Right lung (tissue), 5 donors: ENCODE measurements around the gene EXPH5. TPM values are rescaled to one million over a fixed set of nuclear protein-coding genes. Genes with fewer than 3 reads are reported as not detected.

Experiments
- DNase-seq, 2 donors: peaks; one replicate each; pipeline ENCODE4 v3.0.0-alpha.2; 2013
- polyA plus RNA-seq, 5 donors: library from polyadenylated mRNA; unstranded; fragments of 120-200 nt; gene quantifications; one replicate each; pipeline versions ENCODE4 v1.2.1 to v1.2.3, GENCODE V29; 2013; ENCODE audit warnings: inconsistent platforms in 1 of 5, low replicate concordance in 1 of 5; ENCODE audit not compliant: insufficient read length in 5 of 5, insufficient read depth in 1 of 5

The EXPH5 gene
- polyA plus RNA-seq, 5 donors: 5.0 to 10.9 (median 8.0) TPM

DNA sequence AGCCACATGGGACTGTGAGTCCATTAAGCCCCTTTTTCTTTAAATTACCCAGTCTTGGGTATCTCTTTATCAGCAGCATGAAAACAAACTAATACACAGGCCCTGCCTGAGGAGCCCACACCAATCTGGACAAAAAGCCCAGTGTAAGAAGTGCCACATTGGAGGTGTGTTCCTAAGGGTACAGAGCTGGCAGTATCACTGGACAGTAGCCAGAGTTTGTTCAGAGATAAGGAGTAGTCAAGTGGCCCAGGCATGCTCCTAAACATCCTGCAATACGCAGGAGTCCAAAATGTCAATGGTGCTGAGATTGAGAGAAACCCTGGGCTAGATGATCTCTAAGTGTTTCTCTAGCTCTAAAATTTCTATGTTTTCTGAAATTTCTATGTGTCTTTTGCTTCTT lies 68.4 kb downstream of the EXPH5 start:
- DNase-seq: no peak

- no peak for DNase-seq
Measured at GRCh38 chr11:108524422-108524821, 69.1 kb downstream of the EXPH5 start.

GRCh38 chr11:108522318-108522717 lies 71.2 kb downstream of the EXPH5 start:
- no peak for DNase-seq

DNA sequence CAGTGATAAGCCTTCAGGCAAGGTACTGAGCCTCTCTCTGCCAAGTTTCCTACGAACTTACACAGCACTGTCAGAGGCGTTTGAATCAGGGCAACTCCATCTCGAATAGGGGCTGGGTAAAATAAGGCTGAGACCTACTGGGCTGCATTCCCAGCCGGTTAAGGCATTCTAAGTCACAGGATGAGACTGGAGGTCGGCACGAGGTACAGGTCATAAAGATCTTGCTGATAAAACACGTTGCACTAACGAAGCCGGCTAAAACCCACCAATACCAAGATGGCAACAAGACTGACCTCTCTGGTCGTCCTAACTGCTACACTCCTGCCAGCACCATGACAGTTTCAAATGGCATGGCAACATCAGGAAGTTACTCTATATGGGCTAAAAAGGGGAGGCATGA lies 75.0 kb downstream of the EXPH5 start:
- DNase-seq: no peak

DNA sequence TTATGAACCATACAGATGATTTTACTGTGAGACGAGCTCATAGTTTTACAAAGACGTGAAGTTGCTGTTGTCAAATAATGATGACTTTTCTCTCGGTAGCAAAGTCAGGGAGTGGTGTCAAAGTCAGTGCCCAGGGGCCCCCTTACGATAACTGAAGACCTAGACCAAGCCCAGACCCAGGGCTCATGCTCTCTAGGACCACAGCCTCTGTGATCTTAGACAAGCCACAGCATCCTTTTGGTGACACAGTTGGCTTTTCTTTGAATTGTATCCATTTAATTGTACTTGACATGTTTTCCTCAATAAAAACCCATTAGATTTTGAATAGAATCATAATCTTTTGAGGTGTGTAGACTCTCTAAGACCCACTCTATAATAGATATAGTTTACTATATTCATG lies 77.4 kb downstream of the EXPH5 start:
- DNase-seq: no peak

GRCh38 chr11:108512708-108513107 lies 80.9 kb downstream of the EXPH5 start:
- DNase-seq: no peak

GRCh38 chr11:108511851-108512474 lies 81.6 kb downstream of the EXPH5 start:
- DNase-seq: no peak

DNA sequence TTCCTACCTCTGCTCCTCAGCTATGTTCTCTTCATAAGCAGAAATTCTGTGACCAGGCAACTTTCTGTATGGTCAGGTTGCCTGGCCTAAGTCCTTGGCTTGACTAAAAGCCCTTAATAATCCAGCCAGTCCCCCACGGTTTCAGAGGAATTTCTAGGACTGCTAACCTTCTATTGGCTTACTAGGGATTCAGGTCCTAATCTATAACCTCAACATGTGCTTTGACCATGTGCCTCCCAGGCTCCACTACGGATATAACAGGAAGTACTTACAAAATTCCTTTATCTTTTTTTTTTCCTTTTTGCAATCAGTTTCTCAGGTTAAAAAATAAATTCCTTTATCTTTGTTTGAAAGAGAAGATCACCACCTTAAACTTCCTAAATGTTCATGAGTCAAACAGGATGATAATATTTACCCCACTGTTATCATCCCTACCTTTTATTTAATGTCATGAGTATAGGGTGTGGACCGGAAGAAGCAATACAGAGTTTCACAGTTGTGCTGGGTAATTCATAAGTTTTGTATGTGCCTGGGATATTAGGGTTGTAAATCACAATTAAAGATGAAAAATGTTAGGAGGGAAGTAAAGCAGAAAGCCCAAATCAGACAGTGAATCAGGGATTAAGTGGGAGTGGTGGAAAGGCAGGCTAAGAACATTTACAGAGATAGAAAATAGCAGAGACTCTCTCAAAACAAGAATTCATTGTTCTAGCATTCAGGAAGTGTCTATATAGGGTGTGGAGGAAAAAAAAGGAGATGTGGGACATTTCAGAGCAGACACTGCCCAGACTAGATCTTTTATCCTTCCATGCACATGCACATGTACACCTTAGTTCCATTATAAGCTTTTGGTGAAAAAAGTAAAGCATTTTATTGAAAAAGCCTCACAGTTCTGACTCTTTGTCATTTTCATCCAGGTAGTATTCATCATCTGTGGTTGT lies 84.6 kb downstream of the EXPH5 start:
- DNase-seq: no peak

DNA sequence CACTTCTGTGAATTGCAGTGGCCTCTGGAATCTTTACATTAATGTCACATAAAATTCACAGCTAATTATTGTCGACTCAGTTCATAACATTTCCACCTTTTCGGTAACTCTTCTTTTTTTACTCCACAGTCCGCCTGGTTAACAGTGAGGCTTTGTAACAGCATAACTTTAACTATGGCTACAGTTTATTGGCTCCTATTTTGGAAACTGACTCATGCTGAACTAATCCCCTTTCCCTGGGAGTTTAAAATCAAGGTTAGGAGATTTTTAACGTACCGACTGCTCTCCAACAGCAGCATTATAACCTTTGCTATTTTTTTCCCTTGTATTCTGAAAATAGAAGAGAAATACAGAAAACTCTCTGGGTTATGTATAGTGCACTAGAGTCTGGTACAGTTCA lies 92.2 kb downstream of the EXPH5 start:
- DNase-seq: no peak

DNA sequence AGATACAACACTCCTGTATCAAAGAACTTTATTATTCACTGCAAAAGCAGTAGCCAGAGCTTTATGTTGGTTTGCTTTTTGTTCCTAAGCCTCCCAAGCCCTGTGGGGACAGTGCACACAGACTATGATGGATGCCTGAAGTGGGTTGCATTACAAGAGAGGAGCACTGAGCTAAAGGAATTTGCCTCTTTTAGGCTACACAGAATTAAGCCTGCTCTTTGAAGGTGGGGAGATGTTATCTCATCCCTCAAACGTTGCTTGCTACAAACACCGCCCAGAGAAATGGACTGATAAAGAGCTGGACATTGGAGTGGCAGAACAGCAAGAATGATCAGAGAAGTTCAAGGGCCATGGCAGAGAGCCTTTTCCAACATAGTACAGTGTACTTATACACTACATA lies 92.8 kb downstream of the EXPH5 start:
- DNase-seq: no peak

GRCh38 chr11:108500169-108500568 lies 93.4 kb downstream of the EXPH5 start:
- no peak for DNase-seq

DNA sequence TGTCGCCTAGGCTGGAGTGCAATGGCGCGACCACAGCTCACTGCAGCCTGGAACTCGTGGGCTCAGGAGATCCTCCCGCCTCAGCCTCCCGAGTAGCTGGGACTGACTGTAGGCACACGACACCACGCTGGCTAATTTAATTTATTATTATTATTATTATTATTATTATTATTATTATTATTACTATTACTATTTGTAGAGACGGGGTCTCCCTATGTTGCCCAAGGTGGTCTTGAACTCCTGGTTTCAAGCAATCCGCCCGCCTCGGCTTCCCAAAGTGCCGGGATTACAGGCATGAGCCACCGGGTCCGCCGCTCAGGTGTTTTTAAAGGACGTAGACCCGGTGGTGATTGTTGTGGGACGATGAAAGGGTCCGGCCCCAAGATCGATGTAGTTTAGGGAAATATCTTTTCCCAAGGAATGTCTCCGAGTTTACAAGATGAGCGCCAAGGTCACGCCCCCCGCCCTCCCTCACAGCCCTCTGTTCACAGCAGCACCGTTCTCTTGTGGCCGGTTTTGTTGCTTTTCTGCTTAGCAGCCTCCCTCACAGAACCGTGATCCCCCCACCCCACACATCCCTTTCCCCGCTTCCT lies 94.7 kb downstream of the EXPH5 start:
- DNase-seq: no peak

GRCh38 chr11:108498046-108498815 lies 95.3 kb downstream of the EXPH5 start, which contains the start of gene POGLUT3:
TSS of gene POGLUT3 (minus strand) at chr11:108498384. CDS start at chr11:108498366, 18 bp downstream.
- peak; percentile 72 to 78 for DNase-seq

DNA sequence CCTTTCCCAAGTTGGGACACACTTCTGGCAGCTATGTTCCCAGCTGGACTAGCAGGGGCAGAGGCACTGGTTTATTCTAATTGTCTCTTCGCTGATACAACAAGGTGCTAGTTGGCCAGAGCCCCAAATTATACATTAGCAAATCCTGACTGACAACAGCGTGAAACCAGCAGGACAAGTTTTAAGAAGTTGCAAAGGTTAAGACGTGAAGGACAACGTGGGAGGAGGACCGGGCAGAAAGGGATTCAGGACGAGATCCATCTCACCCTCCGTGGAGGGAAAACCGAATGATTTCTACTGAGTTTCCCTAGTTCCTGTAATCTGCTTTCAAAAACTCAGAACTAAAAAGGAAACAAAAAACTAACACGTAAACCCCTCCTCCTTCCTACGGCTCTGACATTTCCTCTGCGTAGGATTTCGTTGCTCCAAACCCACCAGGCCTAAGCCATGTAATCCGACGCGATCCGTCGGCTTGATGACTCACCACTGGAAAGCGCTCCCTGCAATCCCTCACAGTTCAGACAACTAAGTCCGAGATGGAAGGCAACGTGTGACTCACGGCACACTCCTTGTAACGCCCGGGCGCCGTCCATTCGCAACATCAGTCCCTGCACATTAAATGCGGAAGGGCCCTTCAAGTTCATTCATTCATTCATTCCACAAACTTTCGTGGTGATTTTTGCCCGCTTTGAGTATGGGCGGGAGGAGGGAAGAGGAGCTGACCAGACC lies 96.1 kb downstream of the EXPH5 start:
- peak; percentile 89 to 93 for DNase-seq

DNA sequence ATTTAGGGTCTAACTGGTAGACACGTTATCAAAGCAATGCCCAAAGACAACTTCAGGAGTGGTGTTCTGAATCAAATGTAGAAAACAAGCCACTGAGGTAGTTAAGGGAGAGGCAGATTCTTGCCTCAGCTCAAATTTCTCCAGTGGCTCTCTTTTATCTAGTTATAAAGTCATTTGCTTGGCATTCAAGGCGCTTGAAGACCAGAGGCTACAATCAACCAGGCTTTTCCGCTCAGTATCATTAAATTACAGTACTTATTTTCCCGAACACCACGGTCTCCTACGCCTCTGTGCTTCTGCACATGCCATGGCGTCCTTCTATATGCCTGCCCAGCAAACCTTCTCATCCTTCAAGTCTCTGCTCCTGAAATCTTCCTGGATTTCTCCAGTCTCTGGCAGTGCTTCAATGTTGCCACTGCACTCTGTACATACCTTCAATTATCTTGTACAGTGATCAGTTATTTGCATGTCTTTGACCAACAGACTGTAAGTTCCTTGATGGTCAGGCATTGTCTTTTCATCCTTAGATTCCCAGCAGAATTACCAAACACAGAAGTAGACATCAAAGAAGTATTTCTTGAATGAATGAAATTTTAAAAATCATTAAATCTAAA lies 96.8 kb downstream of the EXPH5 start:
- peak in 1 of 2 donors; percentile 26 for DNase-seq

- DNase-seq: peak; percentile 31
Measured at GRCh38 chr11:108495326-108495725, 98.2 kb downstream of the EXPH5 start.

DNA sequence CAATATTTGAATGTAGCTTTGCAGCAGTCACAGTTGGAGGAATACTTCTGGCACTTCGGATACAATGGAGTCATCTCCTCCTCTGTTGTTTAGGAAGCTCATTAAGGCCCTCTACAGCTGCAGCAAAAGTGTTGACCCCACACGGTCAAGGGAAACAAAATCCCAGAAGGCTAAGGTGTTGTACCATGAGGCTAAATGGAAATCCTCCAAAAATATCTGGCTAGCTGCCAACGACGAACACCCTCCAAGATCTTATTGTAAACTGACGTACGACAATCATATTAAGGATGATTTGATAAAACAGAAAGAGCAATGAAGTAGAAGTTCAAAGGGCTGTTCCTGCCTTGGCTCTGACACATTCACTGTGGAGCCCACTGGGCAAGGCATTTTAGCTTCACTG lies 99.4 kb downstream of the EXPH5 start:
- DNase-seq: no peak

DNA sequence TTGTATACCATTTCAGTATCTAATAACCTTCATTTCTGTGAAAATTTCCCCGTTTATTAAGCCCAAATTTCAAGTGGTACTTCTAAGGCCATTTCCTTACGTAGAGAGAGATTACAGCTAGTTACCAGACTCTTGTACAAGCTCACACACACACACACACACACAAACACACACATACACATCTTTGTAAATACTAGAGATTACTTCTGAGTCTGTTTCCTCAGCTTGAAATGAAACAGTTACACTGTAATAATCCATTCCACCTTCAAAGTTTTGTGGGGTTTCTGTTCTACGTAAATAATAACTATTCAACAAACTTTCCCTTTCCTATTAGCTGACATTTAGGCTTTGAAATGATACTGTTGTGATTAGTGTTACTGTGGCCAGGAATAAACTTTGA lies 101.6 kb downstream of the EXPH5 start:
- no peak for DNase-seq

DNA sequence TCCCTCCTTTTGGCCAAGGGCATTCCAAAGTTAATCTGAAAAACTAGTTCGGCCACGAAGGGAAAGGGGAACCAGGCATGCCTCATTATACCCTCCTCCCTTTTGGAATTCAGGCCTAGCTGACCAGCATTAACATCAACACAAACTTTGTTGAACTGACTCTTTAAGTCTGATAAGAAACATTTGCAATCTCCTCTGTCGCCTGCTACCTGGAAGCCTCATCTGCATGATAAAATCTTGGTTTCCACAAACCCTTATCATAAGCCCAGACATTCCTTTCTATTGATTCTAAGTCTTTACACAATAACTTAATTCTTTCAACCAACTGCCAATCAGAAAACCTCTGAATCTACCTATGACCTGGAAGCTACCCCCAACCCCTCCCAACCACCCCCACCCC lies 106.7 kb downstream of the EXPH5 start:
- no peak for DNase-seq

DNA sequence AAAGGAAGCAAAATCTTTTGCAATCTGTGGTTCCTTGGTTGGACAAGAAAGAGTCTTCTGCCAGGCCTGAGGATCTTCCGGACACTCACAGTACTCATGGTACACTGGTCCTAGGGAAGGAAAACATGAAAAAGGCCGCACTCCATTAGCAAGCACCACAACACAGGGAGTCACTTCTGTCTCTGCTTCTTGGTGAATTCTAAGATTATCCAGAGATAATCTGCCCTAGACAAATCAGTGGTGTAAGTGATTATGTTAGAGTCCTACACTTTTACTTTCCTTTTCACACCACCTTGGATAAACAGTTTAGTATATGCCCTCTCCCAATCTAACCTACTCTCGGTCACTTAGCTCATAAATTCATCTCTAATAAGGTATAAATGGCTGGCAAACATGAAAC lies 107.2 kb downstream of the EXPH5 start:
- DNase-seq: no peak

DNA sequence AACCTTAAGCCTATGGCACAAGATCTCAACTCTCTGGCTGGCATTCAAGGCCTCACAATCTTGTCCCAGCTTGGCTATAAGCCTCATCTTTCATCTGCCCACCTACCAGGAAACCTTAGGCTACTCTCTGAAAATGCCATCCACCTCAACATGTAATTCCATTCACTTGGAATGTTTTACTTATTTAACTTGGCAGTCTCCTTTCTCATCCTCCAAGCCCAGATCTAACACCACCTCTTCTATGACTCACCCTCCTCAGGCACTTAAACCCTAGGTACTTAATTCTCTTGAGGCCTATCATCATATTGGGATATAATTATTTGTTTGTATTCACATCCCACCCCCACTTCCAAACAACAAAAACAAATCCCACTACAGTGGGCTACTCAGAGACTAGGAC lies 110.4 kb downstream of the EXPH5 start:
- DNase-seq: no peak
